PC-9 (cell line): ENCODE measurements around the gene NAA15. TPM values are rescaled to one million over a fixed set of nuclear protein-coding genes. Genes with fewer than 3 reads are reported as not detected.

Experiments used
- BruUV-seq: library from RNA; stranded (reverse); fragments of 400-500 nt; replicated peaks from 2 replicates; lab custom pipeline; 2021; lab: Mats Ljungman, UMichigan
- CTCF ChIA-PET: fragments of 300-600 bp; sonication (Branson Sonifier 250); formaldehyde crosslinking; loops from one replicate; lab custom pipeline; 2022; ENCODE audit warnings: antibody characterized with exemption; lab: Charles Lee
- POLR2A ChIA-PET: fragments of 300-600 bp; sonication (Branson Sonifier 250); formaldehyde crosslinking; loops from one replicate; lab custom pipeline; 2022; ENCODE audit warnings: antibody characterized with exemption; ENCODE audit not compliant: unreplicated experiment; lab: Charles Lee
- DNase-seq, 2 experiments: peaks; one replicate each; pipeline versions ENCODE4 v3.0.0 to v3.0.0-alpha.2; 2015 to 2022; ENCODE audit warnings: mixed read lengths in 1 of 2
- H2AFZ ChIP-seq: fragments of 200-600 bp; sonication (generic); 2 replicates; pipeline ENCODE4 v1.8.1; 2017; ENCODE audit warnings: antibody characterized with exemption
- H3F3A ChIP-seq: fragments of 200-600 bp; sonication (generic); 2 replicates; pipeline ENCODE4 v1.8.1; 2017; ENCODE audit warnings: antibody characterized with exemption, mild to moderate bottlenecking, low read depth; ENCODE audit not compliant: insufficient read depth
- H3K27ac ChIP-seq: fragments of 200-600 bp; sonication (generic); 2 replicates; pipeline ENCODE4 v1.6.1; 2016; ENCODE audit warnings: mixed run types
- H3K27me3 ChIP-seq: fragments of 200-600 bp; sonication (generic); 2 replicates; pipeline ENCODE4 v1.6.1; 2016; ENCODE audit warnings: low read depth, mixed run types; ENCODE audit not compliant: insufficient read depth
- H3K36me3 ChIP-seq: fragments of 200-600 bp; sonication (generic); 2 replicates; pipeline ENCODE4 v1.6.1; 2016; ENCODE audit warnings: low read depth, mixed run types
- H3K4me1 ChIP-seq: fragments of 200-600 bp; sonication (generic); replicated peaks from 2 replicates; pipeline ENCODE4 v1.6.1; 2016; ENCODE audit warnings: mixed run types; ENCODE audit not compliant: insufficient read depth
- H3K4me2 ChIP-seq: fragments of 200-600 bp; sonication (generic); 2 replicates; pipeline ENCODE4 v1.6.1; 2017; ENCODE audit warnings: mixed run types
- H3K4me3 ChIP-seq: fragments of 200-600 bp; sonication (generic); 2 replicates; pipeline ENCODE4 v1.6.1; 2016; ENCODE audit warnings: mixed run types
- H3K79me2 ChIP-seq: fragments of 200-600 bp; sonication (generic); 2 replicates; pipeline ENCODE4 v1.6.1; 2017; ENCODE audit warnings: low read depth, mixed run types
- H3K9me2 ChIP-seq: fragments of 200-600 bp; sonication (generic); 2 replicates; pipeline ENCODE4 v1.8.1; 2017; ENCODE audit warnings: mild to moderate bottlenecking; ENCODE audit not compliant: insufficient read depth
- H3K9me3 ChIP-seq: fragments of 200-600 bp; sonication (generic); 2 replicates; pipeline ENCODE4 v1.8.1; 2016; ENCODE audit warnings: low read depth; ENCODE audit not compliant: insufficient read depth
- H4K20me1 ChIP-seq: fragments of 200-600 bp; sonication (generic); 2 replicates; pipeline ENCODE4 v1.8.1; 2017; ENCODE audit not compliant: insufficient read depth
- EZH2 ChIP-seq: fragments of 200-600 bp; sonication (generic); IDR thresholded peaks from 2 replicates; pipeline ENCODE4 v1.8.0; 2017; ENCODE audit warnings: antibody characterized with exemption, low read depth
- intact Hi-C: fragments of 100-400 bp; cut with micrococcal nuclease; formaldehyde crosslinking; loops from one replicate; pipeline ENCODE4 v1.10.0; 2022; ENCODE audit not compliant: unreplicated experiment
- total RNA-seq: library from RNA; stranded (reverse); gene quantifications from 2 replicates; pipeline ENCODE4 v1.2.3, GENCODE V29; 2021
- TF ChIP-seq, protein P1 (sequence below): fragments of 200-600 bp; sonication (generic); conservative IDR thresholded peaks from 2 replicates; pipeline ENCODE4 v1.6.1; 2017; ENCODE audit warnings: mixed run types, antibody characterized with exemption, mild to moderate bottlenecking, moderate library complexity

Gene NAA15
- total RNA-seq, 1 experiment from 2014 or later: 43.8 TPM

DNA sequence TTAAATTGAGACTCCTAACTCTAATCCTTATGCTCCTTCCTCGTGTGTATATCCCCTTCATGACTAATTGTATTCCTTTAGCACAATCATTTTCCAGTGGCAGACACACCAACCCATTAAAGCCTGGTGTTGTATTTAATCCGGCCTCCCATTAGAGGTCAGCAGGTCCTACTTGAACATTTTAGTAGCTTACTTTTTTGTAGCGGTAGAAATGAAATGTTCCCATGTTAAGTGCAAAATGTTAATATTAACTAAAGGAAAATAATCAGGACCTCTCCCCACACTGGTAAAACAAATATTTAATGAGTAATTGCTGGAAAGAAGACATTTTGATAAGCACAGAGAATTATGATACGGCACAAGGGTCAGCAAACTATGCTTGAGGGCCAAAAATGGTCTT is 156.0 kb downstream of the NAA15 start:
- Histone ChIP-seq H3K9me2 (no peaks in the 10 kb centered on the region), H4K20me1 (no peaks in the 10 kb centered on the region), H3K27me3 (no peaks in the 10 kb centered on the region), H3K4me1 (peaks cover 38% of the 10 kb centered on the region), H2AFZ (no peak overlapping the region), H3K79me2 (peaks cover 64% of the 10 kb centered on the region), H3K4me3 (no peak overlapping the region), H3K4me2 (no peak overlapping the region; the same call in 1 of the 2 replicates), H3K27ac (no peak overlapping the region), H3F3A (peaks cover 11% of the 10 kb centered on the region), H3K36me3 (no peaks in the 10 kb centered on the region), H3K9me3 (no peaks in the 10 kb centered on the region)
- no peak for TF ChIP-seq EZH2
- TF ChIP-seq, protein P1, sequence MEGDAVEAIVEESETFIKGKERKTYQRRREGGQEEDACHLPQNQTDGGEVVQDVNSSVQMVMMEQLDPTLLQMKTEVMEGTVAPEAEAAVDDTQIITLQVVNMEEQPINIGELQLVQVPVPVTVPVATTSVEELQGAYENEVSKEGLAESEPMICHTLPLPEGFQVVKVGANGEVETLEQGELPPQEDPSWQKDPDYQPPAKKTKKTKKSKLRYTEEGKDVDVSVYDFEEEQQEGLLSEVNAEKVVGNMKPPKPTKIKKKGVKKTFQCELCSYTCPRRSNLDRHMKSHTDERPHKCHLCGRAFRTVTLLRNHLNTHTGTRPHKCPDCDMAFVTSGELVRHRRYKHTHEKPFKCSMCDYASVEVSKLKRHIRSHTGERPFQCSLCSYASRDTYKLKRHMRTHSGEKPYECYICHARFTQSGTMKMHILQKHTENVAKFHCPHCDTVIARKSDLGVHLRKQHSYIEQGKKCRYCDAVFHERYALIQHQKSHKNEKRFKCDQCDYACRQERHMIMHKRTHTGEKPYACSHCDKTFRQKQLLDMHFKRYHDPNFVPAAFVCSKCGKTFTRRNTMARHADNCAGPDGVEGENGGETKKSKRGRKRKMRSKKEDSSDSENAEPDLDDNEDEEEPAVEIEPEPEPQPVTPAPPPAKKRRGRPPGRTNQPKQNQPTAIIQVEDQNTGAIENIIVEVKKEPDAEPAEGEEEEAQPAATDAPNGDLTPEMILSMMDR: no peak
- BruUV-seq: no TSS peak
- CTCF ChIA-PET: no interaction called here
- POLR2A ChIA-PET: no interaction called here
- intact Hi-C loops: no loop called here
- no peak for DNase-seq

DNA sequence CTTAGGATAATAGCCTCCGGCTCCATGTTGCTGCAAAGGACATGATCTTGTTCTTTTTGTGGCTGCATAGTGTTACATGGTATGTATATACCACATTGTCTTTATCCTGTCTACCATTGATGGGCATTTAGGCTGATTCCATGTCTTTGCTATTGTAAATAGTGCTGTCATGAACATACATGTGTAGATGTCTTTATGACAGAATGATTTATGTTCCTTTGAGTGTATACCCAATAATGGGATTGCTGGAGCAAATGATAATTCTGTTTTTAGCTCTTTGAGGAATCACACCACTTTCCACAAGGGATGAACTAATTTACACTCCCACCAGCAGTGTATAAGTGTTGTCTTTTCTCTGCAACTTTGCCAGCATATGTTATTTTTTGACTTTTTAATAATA is 157.2 kb downstream of the NAA15 start:
- H3K4me3 ChIP-seq: no peak overlapping the region
- peaks cover 35% of the 10 kb centered on the region for H3K4me1 ChIP-seq
- H3K27me3 ChIP-seq: no peaks in the 10 kb centered on the region
- CTCF ChIA-PET: no interaction called here
- H3K9me3 ChIP-seq: no peaks in the 10 kb centered on the region
- POLR2A ChIA-PET: no interaction called here
- TF ChIP-seq, protein P1: no peak
- TF ChIP-seq EZH2: no peak
- intact Hi-C loops: no loop called here
- DNase-seq: no peak
- peak overlapping the region; percentile 36 for H3K4me2 ChIP-seq
- no peaks in the 10 kb centered on the region for H3K36me3 ChIP-seq
- H3K9me2 ChIP-seq: no peaks in the 10 kb centered on the region
- peaks cover 60% of the 10 kb centered on the region for H3K79me2 ChIP-seq
- BruUV-seq: no TSS peak
- H2AFZ ChIP-seq: no peak overlapping the region
- no peaks in the 10 kb centered on the region for H3F3A ChIP-seq
- H3K27ac ChIP-seq: no peak overlapping the region
- no peaks in the 10 kb centered on the region for H4K20me1 ChIP-seq

GRCh38 chr4:139458999-139459398 is 157.7 kb downstream of the NAA15 start:
- Histone ChIP-seq H3K4me2 (peak overlapping the region; percentile 36), H3K36me3 (no peaks in the 10 kb centered on the region), H2AFZ (no peak overlapping the region), H3K27ac (no peak overlapping the region), H4K20me1 (no peaks in the 10 kb centered on the region), H3K9me3 (no peaks in the 10 kb centered on the region), H3K27me3 (no peaks in the 10 kb centered on the region), H3K4me1 (peaks cover 35% of the 10 kb centered on the region), H3K9me2 (no peaks in the 10 kb centered on the region), H3K4me3 (no peak overlapping the region), H3F3A (no peaks in the 10 kb centered on the region), H3K79me2 (peaks cover 65% of the 10 kb centered on the region)
- CTCF ChIA-PET: no interaction called here
- BruUV-seq: no TSS peak
- TF ChIP-seq, protein P1: no peak
- TF ChIP-seq EZH2: no peak
- POLR2A ChIA-PET: no interaction called here
- peak in 1 of 2 experiments; percentile 41 for DNase-seq
- intact Hi-C loops: no loop called here
